ENCODE results near the gene CTSO.

Gene CTSO

GRCh38 chr4:155953151-155954117 is at the start of gene CTSO:
CTSO (minus strand) TSS chr4:155953866; CDS start chr4:155953847, 19 bp downstream.
- Mint-ChIP-seq H3K4me1 (peaks cover 21% of the 10 kb centered on the region), H3K36me3 (peaks cover 6% of the 10 kb centered on the region), H3K4me3 (peak within 1 kb of the TSS; percentile 98), H3K27ac (peak within 1 kb of the TSS; percentile 100), H3K9me3 (no peaks in the 10 kb centered on the region)
- DNase-seq (ENCODE audit: low spot score in 2 of 2) (peak; percentile 62 to 84), ATAC-seq (peak; percentile 93)

GRCh38 chr4:156000491-156000890 is 46.8 kb upstream of the CTSO start:
- Mint-ChIP-seq H3K4me3 (no peak overlapping the region), H3K9me3 (no peaks in the 10 kb centered on the region), H3K4me1 (no peaks in the 10 kb centered on the region), H3K36me3 (no peaks in the 10 kb centered on the region), H3K27ac (no peak overlapping the region)
- no peak for ATAC-seq
- DNase-seq (ENCODE audit: low spot score in 2 of 2): no peak

- H3K36me3 Mint-ChIP-seq: no peaks in the 10 kb centered on the region
- DNase-seq (ENCODE audit: low spot score in 2 of 2): no peak
- H3K9me3 Mint-ChIP-seq: no peaks in the 10 kb centered on the region
- H3K4me3 Mint-ChIP-seq: no peak overlapping the region
- no peak overlapping the region for H3K27ac Mint-ChIP-seq
- H3K4me1 Mint-ChIP-seq: no peaks in the 10 kb centered on the region
- no peak for ATAC-seq
Observed at GRCh38 chr4:155999725-156000124, 46.1 kb upstream of the CTSO start.

GRCh38 chr4:155995069-155995468 is 41.4 kb upstream of the CTSO start:
- ATAC-seq (no peak), DNase-seq (ENCODE audit: low spot score in 2 of 2) (no peak)
- Mint-ChIP-seq H3K9me3 (no peaks in the 10 kb centered on the region), H3K36me3 (no peaks in the 10 kb centered on the region), H3K4me1 (no peaks in the 10 kb centered on the region), H3K4me3 (no peak overlapping the region), H3K27ac (no peak overlapping the region)

GRCh38 chr4:155984106-155984797 is 30.6 kb upstream of the CTSO start:
- H3K4me1 Mint-ChIP-seq: no peaks in the 10 kb centered on the region
- H3K36me3 Mint-ChIP-seq: no peaks in the 10 kb centered on the region
- no peak overlapping the region for H3K27ac Mint-ChIP-seq
- DNase-seq (ENCODE audit: low spot score in 2 of 2) (no peak), ATAC-seq (no peak)
- no peak overlapping the region for H3K4me3 Mint-ChIP-seq
- peaks cover 5% of the 10 kb centered on the region for H3K9me3 Mint-ChIP-seq

- Mint-ChIP-seq H3K27ac (no peak overlapping the region), H3K4me3 (no peak overlapping the region), H3K9me3 (peaks cover 6% of the 10 kb centered on the region), H3K36me3 (no peaks in the 10 kb centered on the region), H3K4me1 (no peaks in the 10 kb centered on the region)
- ATAC-seq (no peak), DNase-seq (ENCODE audit: low spot score in 2 of 2) (no peak)
Observed at GRCh38 chr4:155982736-155983385, 29.2 kb upstream of the CTSO start.

- DNase-seq (ENCODE audit: low spot score in 2 of 2) (no peak), ATAC-seq (no peak)
- Mint-ChIP-seq H3K9me3 (peaks cover 8% of the 10 kb centered on the region), H3K36me3 (no peaks in the 10 kb centered on the region), H3K27ac (no peak overlapping the region), H3K4me3 (no peak overlapping the region), H3K4me1 (no peaks in the 10 kb centered on the region)
Observed at GRCh38 chr4:155978810-155979209, 25.1 kb upstream of the CTSO start.

- ATAC-seq: no peak
- Mint-ChIP-seq H3K4me3 (no peak overlapping the region), H3K36me3 (no peaks in the 10 kb centered on the region), H3K9me3 (peaks cover 8% of the 10 kb centered on the region), H3K27ac (no peak overlapping the region), H3K4me1 (no peaks in the 10 kb centered on the region)
- no peak for DNase-seq (ENCODE audit: low spot score in 2 of 2)
Observed at GRCh38 chr4:155975511-155975910, 21.8 kb upstream of the CTSO start.

- Mint-ChIP-seq H3K4me3 (no peak overlapping the region), H3K36me3 (no peaks in the 10 kb centered on the region), H3K4me1 (no peaks in the 10 kb centered on the region), H3K27ac (no peak overlapping the region), H3K9me3 (peaks cover 8% of the 10 kb centered on the region)
- ATAC-seq (no peak), DNase-seq (ENCODE audit: low spot score in 2 of 2) (no peak)
Observed at GRCh38 chr4:155974996-155975395, 21.3 kb upstream of the CTSO start.

GRCh38 chr4:155974476-155974749 is 20.7 kb upstream of the CTSO start:
- H3K9me3 Mint-ChIP-seq: peaks cover 5% of the 10 kb centered on the region
- no peaks in the 10 kb centered on the region for H3K36me3 Mint-ChIP-seq
- H3K4me1 Mint-ChIP-seq: no peaks in the 10 kb centered on the region
- no peak overlapping the region for H3K4me3 Mint-ChIP-seq
- H3K27ac Mint-ChIP-seq: no peak overlapping the region
- peak; percentile 51 for ATAC-seq
- DNase-seq (ENCODE audit: low spot score in 2 of 2): no peak

- H3K36me3 Mint-ChIP-seq: no peaks in the 10 kb centered on the region
- DNase-seq (ENCODE audit: low spot score in 2 of 2): no peak
- peaks cover 2% of the 10 kb centered on the region for H3K9me3 Mint-ChIP-seq
- H3K27ac Mint-ChIP-seq: no peak overlapping the region
- no peak for ATAC-seq
- no peak overlapping the region for H3K4me3 Mint-ChIP-seq
- no peaks in the 10 kb centered on the region for H3K4me1 Mint-ChIP-seq
Observed at GRCh38 chr4:155973639-155974475, 20.2 kb upstream of the CTSO start.

- Mint-ChIP-seq H3K4me1 (no peaks in the 10 kb centered on the region), H3K4me3 (no peak overlapping the region), H3K9me3 (no peaks in the 10 kb centered on the region), H3K36me3 (no peaks in the 10 kb centered on the region), H3K27ac (no peak overlapping the region)
- DNase-seq (ENCODE audit: low spot score in 2 of 2) (no peak), ATAC-seq (peak; percentile 37)
Observed at GRCh38 chr4:155972098-155972497, 18.4 kb upstream of the CTSO start.

- Mint-ChIP-seq H3K36me3 (no peaks in the 10 kb centered on the region), H3K27ac (no peak overlapping the region), H3K4me3 (no peak overlapping the region), H3K4me1 (no peaks in the 10 kb centered on the region), H3K9me3 (no peaks in the 10 kb centered on the region)
- DNase-seq (ENCODE audit: low spot score in 2 of 2) (no peak), ATAC-seq (no peak)
Observed at GRCh38 chr4:155966731-155967395, 13.2 kb upstream of the CTSO start.

GRCh38 chr4:155966171-155966570 is 12.5 kb upstream of the CTSO start:
- no peak for DNase-seq (ENCODE audit: low spot score in 2 of 2)
- Mint-ChIP-seq H3K4me1 (no peaks in the 10 kb centered on the region), H3K4me3 (no peak overlapping the region), H3K27ac (no peak overlapping the region), H3K36me3 (no peaks in the 10 kb centered on the region), H3K9me3 (no peaks in the 10 kb centered on the region)
- no peak for ATAC-seq

Measured in stimulated activated effector memory CD8-positive, alpha-beta T cell treated with anti-CD3 and anti-CD28 coated beads, Interleukin-12 subunit alpha, Interleukin-12 subunit beta, amount 100 ng/mL, for 72 hours (primary cell).